Body of pancreas (tissue), 4 donors: Measurements from ENCODE around the gene MUC20. TPM values are rescaled to one million over a fixed set of nuclear protein-coding genes. Genes with fewer than 3 reads are reported as not detected.

ENCODE experiments used
- ATAC-seq: fragments of 150-250 bp; one replicate; pipeline ENCODE4 v1.9.1; 2016
- DNase-seq, 4 donors: peaks; one replicate each; pipeline ENCODE4 v3.0.0-alpha.2; 2019
- H3K27ac ChIP-seq, 4 donors: fragments of 200-600 bp; sonication (generic); 1 replicate in 3 of 4; 2 replicates in 1 of 4; pipeline versions ENCODE4 v1.5.1 to v1.6.1; 2016 to 2019; ENCODE audit warnings: mild to moderate bottlenecking in 1 of 4, mixed read lengths in 1 of 4, moderate library complexity in 1 of 4
- H3K27me3 ChIP-seq, 2 donors: fragments of 200-600 bp; sonication (generic); one replicate each; pipeline ENCODE4 v1.6.0; 2016; ENCODE audit warnings: mild to moderate bottlenecking in 1 of 2
- H3K36me3 ChIP-seq, 2 donors: fragments of 200-600 bp; sonication (generic); replicated peaks in 1 of 2; 2 replicates each; pipeline ENCODE4 v1.5.1; 2016; ENCODE audit warnings: low read depth in 2 of 2; ENCODE audit not compliant: insufficient read depth in 1 of 2
- H3K4me1 ChIP-seq: fragments of 200-600 bp; sonication (generic); one replicate; pipeline ENCODE4 v1.6.0; 2016
- H3K4me3 ChIP-seq, 2 donors: fragments of 200-600 bp; sonication (generic); 1 replicate in 1 of 2; 2 replicates in 1 of 2; pipeline ENCODE4 v1.5.1; 2016 to 2019
- H3K9me3 ChIP-seq, 3 donors: fragments of 200-600 bp; sonication (generic); 1 replicate in 2 of 3; 2 replicates in 1 of 3; pipeline ENCODE4 v1.5.1; 2016
- CTCF ChIP-seq, 7 experiments: fragments of 450-650 bp in 4 of 7; fragments of 200-600 bp in 3 of 7; sonication (generic) in 3 of 7; IDR thresholded peaks; one replicate each; pipeline ENCODE4 v1.5.1; 2016 to 2019; ENCODE audit warnings: antibody characterized with exemption in 7 of 7
- POLR2A ChIP-seq, 3 donors: fragments of 450-650 bp; IDR thresholded peaks; one replicate each; pipeline ENCODE4 v1.6.1; 2016; ENCODE audit warnings: antibody characterized with exemption in 3 of 3, mild to moderate bottlenecking in 2 of 3
- WGBS, 2 donors: methylation state at CpG; one replicate each; pipeline ENCODE4 v1.1.5; 2017; 5-methylcytosine and 5-hydroxymethylcytosine counted together
- intact Hi-C: fragments of 100-400 bp; cut with DNase I; formaldehyde crosslinking; loops from one replicate; pipeline ENCODE4 v1.15.1; 2023
- total RNA-seq, 2 donors: library from RNA; depleted of rRNA; stranded (reverse); fragments of >200 nt; gene quantifications; one replicate each; pipeline ENCODE4 v1.1.0, GENCODE V29; 2016

Gene MUC20
- total RNA-seq, 2 donors from 2014 or later = 11.2 to 21.8 TPM

GRCh38 chr3:195696632-195697278 lies 24.0 kb upstream of the MUC20 start:
- Histone ChIP-seq H3K36me3 (peaks cover 0 to 22% of the 10 kb centered on the region in 2 donors), H3K27me3 (no peaks in the 10 kb centered on the region), H3K4me3 (no peak overlapping the region), H3K27ac (no peak overlapping the region), H3K9me3 (no peaks in the 10 kb centered on the region), H3K4me1 (no peaks in the 10 kb centered on the region)
- peak; percentile 17 for ATAC-seq
- 87 to 93% methylated on average over 21 to 31 of the region's 31 CpGs for WGBS, 2 donors
- DNase-seq = no peak
- intact Hi-C loops = no loop called here
- TF ChIP-seq CTCF (IDR thresholded peaks at IDR 0.05) (no peak), POLR2A (IDR thresholded peaks at IDR 0.05) (no peak)

DNA sequence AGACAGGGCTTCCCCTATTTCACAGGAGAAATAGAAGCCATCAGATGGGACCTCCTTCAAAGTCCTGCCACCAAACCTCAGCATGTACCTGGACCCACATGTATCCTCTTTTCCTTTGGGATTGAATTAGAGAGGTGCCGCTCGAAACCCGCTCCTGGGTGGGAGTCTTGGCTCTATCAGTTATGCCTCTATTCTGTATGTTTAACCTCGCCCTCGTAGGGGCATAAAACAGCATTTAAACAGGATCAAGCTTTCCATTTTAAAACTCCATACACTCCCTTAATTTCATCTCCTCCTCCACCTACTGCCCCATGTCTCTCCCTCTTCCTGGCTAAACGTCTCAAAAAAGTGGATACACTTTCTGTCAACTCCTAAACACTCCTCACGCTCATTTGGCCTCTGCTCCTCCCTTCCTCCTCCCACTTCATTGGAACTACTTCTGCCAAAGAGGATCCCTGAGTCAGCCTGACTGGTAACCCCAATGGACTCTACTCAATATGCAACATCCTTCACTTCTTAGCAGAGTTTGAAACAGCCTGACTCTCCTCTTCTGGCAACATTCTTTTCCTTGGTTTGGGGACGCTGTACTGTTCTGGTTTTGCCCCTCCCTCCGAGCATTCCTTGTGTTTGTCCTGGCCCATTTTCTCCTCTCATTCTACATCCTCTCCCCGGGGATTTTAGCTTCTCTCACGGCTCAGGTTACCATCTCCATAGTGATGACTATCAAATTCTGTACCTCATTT lies 23.0 kb upstream of the MUC20 start:
- 72 to 73% methylated on average over 11 of the region's 11 CpGs for WGBS, 2 donors
- Histone ChIP-seq H3K36me3 (peaks cover 0 to 15% of the 10 kb centered on the region in 2 donors), H3K4me1 (no peaks in the 10 kb centered on the region), H3K9me3 (no peaks in the 10 kb centered on the region), H3K27me3 (no peaks in the 10 kb centered on the region), H3K4me3 (no peak overlapping the region), H3K27ac (no peak overlapping the region)
- ATAC-seq (no peak), DNase-seq (peak in 1 of 4 donors; percentile 46)
- TF ChIP-seq POLR2A (IDR thresholded peaks at IDR 0.05) = no peak
- no peak for TF ChIP-seq CTCF (IDR thresholded peaks at IDR 0.05)
- intact Hi-C loops = no loop called here

- 88 to 93% methylated on average over 4 of the region's 4 CpGs for WGBS, 2 donors
- no peak for DNase-seq
- Histone ChIP-seq H3K36me3 (peaks cover 0 to 13% of the 10 kb centered on the region in 2 donors), H3K27ac (no peak overlapping the region), H3K27me3 (no peaks in the 10 kb centered on the region), H3K4me3 (no peak overlapping the region), H3K9me3 (no peaks in the 10 kb centered on the region), H3K4me1 (no peaks in the 10 kb centered on the region)
- TF ChIP-seq POLR2A (IDR thresholded peaks at IDR 0.05) (no peak), CTCF (IDR thresholded peaks at IDR 0.05) (no peak)
- ATAC-seq = no peak
- intact Hi-C loops = no loop called here
Observed at GRCh38 chr3:195698325-195698646, 22.5 kb upstream of the MUC20 start.

GRCh38 chr3:195698647-195699387 lies 22.0 kb upstream of the MUC20 start:
- H3K27me3 ChIP-seq = no peaks in the 10 kb centered on the region
- 74 to 81% methylated on average over 5 of the region's 5 CpGs for WGBS, 2 donors
- H3K4me1 ChIP-seq = no peaks in the 10 kb centered on the region
- no peak for DNase-seq
- no peak overlapping the region for H3K27ac ChIP-seq
- intact Hi-C loops = no loop called here
- no peaks in the 10 kb centered on the region for H3K9me3 ChIP-seq
- H3K36me3 ChIP-seq = peaks cover 0 to 13% of the 10 kb centered on the region in 2 donors
- no peak for TF ChIP-seq CTCF (IDR thresholded peaks at IDR 0.05)
- TF ChIP-seq POLR2A (IDR thresholded peaks at IDR 0.05) = no peak
- H3K4me3 ChIP-seq = no peak overlapping the region
- no peak for ATAC-seq
